ENCODE results near the gene TMEM163.

Gene TMEM163

DNA sequence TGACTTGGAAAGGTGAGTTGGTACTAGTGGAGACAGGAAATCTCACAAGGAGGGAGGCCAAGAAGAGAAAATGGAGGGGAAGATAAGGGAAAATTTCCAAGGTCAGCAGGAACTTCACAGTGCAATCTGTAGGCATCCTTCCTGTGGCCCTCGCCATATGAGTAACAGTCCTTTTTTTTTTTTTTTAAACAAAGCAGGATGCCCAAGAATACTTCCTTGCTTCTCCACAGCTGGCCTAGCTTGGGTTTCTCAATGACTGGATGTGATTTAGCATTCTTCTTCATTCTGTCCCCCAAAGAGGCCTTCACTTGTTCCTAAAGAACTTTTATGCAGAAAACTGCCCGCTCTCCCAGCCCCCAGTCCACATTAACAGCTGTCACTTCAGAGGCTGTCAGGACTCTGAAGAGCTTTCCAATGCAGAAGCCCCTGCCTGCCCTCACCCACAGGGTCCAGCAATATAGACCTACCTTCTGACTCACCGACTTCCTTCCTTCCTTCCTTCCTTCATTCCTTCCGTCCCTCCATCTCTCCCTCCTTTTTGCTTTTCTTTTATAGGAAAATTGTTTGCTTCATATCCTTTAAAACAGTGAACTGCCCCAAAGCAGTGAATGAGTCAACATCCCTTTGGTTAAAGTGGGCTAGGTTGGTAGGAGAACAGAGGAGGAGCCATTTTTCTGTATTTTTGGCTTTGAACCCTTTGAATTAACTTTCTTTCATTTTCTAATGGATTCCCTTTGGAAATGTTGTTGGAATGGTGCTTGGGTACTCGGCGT, 292.9 kb downstream of the TMEM163 start:
- no peak for FAIRE-seq

DNA sequence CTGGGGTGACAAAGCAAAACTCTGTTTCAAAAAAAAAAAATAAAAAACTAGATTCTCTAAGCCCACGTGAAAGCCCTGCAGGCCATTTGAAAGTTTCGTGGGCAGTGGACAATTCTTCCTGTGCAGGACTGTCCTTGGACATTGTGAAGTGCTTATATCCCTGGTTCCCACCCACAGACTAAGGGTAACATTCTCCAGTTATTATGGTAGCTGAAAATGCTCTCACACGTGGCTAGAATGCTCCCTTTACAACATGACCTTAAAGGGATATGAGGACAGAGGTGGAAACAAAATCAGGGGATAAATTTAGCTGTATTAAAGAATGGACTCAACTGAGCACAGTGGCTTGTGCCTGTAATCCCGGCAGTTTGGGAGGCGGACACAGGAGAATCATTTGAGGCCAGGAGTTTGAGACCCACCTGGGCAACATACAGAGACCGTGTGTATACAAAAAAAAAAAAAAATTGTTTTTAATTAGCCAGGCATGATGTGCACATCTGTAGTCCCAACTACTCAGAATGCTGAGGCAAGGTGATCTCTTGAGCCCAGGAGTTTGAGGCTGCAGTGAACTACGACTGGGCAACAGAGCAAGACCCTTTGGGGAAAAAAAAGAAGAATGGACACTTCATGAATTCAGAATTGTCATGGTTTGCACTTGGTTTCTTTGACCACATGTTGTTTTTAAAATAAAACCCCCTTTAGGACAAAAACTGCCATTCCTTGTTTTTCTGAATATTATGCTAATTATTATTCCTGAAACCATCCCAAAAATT, 297.1 kb downstream of the TMEM163 start:
- FAIRE-seq: no peak

DNA sequence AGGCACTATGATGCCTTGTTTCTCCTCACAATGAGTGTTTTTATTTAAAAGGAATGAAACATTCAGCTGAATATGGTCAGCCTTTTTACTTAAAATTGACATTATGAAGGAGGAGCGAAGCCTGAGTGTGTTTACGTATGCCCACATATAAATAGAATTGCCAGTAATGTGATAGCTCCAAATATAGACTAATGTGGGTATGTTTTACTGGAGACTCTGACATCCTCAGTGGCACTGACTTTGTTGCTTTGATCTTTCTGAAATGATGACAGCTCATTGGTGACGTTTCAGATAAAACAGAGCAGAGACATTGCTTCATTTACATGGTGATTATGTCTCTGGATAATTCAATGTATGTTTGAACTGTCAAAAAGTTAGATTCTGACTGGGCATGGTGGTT, 297.9 kb downstream of the TMEM163 start:
- no peak for FAIRE-seq

DNA sequence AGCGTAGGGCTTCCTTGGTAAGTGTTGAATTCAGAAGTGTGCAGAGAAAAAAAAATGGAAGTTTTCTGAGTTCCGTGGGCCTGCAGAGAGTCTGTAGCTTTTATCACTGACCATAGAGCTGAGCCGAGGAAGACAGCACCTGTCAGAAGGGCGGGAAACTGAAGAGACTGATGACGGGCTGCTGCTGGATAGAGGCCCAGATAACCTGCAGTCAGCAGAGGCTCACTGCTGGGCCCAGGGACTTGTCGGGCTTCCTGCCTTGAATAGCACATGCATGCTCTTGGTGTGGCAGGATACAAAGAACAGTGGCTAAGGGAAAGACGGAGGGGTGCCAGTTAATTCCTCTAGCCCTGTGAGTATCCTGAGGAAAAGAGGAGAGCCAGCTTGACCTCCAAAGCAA, 298.5 kb downstream of the TMEM163 start:
- FAIRE-seq: no peak

DNA sequence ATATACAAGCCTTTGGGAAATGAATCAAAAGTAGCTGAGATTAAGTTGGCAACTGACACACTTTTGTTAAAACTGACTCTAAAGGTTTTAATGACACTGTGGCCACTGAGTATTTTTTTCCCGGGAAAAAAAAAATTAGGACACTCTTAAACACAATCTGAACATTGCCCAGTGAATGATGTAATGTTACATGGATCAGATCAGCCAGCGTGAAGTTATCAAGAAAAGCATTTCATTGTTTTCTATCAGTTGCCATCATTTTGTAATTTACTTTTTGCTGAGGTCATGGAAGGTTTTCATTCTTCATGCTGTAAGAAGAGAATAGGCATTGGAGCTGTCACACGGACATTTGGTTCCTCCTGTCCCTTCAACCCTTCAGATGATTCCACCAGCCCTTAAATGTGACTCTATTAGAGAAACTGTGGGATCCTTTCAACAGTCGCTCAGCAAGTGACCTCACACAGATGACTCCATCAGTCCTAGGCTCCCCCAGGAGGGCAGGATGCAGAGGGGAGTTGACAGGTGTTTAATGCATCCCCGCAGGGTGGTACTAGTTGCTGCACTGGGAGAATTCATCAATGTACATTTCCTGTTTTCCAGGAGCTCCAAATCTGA, 300.7 kb downstream of the TMEM163 start:
- no peak for FAIRE-seq

DNA sequence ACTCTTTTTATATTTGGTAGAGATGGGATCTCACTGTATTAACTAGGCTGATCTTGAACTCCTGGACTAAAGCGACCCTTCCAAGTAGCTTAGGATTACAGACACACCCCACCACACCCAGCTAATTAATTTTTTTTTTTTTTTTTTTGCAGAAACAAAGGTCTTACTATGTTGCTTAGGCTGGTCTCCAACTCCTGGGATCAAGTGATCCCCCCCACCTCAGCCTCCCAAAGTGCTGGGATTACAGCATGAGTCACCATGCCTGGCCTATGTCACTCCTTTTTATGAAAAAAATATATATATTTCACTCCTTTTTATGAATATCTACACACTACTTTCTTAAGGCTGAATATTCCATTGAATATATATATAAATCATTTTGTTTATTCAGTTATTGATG, 302.2 kb downstream of the TMEM163 start:
- FAIRE-seq: no peak

DNA sequence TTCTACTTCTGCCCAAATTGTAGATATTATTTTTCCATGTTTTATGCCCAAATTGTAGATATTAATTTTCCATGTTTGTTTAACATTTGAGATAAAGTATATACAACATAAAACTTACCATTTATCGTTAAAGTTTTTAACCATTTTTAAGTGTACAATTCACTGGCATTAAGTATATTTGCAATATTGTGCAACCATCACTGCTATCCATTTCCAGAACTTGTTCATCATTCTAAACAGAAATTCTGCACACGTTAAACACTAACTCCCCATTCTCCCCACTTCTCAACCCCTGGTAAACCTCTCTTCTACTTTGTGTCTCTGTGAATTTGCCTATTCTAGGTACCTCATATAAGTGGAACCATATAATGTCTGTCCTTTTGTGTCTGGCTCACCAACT, 302.8 kb downstream of the TMEM163 start:
- no peak for FAIRE-seq

DNA sequence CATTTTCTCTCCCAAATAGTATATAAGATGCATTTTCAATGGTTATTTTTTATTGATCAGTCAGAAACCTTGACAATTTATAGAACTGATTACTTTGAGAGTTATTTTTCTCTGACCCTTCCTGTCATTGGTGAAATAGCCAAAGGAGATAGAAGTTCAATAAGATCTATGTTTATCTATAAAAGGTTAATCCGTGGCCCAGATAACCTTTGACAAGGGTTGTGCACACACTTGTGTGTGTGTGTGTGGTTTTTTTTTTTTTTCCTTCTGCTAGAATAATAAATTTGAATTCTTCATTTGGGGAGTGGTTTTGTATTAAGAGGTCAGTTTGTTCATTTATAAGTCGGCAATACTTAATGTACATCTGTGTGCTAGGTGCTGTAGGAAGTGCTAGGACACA, 304.9 kb downstream of the TMEM163 start:
- no peak for FAIRE-seq

DNA sequence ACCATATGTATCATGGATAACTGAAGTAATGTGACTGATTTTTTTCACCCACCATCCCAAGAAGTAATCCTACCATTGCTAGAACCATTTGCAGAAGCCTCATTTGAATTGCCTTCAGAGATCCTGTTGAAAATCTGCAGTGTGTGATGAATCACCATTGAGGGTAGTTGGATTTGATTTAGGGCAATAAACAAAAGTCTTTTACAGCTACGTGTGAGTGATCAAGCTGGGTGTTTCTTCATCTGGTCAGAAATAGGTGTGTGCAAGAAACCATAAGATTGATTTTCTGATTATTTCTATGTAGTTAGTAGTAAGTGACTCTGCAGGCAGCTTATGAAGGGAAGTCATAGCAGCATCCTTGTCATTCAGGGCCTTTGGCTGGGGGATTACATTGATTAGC, 305.4 kb downstream of the TMEM163 start:
- FAIRE-seq: no peak

DNA sequence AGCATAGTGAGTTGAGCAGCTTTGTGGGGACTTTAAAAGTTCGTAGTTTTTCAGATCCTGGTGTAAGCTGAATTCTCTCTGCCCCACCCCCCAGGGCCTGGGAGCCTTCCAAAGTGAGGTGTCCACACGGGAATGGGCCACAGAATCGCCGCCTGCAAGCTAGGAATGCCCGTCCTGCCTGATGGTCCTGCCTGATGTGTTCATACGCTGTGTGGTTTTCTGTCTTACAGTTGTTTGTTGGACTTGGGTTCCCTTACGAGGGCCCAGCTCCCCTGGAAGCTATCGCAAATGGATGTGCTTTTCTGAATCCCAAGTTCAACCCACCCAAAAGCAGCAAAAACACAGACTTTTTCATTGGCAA, 306.2 kb downstream of the TMEM163 start:
- no peak for FAIRE-seq

DNA sequence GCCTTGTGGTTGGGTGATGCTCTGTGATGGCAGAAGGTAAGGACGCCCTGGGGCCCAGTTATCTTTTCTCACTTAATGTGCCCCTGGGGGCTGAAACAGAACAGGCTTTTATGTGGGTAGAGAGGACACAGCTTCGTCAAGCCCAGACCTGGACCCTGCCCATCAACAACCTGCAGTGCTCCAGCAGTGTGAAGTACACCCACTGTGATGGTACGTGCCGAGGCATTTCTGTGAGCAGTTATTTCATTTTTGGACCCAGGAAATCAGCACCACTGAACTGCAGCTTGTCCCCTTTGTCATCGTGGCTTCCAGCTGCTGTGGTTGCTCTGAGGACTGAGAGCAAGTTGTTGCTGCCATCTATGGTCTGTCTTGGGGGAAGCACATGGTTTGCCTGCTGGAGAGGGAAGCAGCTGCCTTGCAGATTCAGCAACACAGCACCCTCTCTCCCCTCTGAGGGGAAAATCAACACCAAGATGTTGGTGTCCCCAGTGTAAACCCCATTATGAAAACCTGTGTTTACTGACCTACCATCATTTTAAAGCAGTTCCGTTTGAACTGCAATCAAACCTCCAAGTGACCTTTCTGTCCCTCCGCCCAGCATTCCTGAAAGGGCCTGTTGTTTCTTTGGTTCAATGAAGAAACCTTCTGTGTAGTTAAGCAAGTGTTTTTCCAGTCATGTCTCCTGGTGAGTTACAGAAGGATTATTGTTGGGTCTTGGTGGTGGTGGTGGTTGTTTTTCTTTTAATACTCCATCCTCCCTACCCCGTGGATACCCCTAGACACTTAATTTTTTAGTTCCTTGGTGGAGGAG, 306.8 kb downstream of the TMEM163 start:
- FAIRE-seq: no peak

DNA sequence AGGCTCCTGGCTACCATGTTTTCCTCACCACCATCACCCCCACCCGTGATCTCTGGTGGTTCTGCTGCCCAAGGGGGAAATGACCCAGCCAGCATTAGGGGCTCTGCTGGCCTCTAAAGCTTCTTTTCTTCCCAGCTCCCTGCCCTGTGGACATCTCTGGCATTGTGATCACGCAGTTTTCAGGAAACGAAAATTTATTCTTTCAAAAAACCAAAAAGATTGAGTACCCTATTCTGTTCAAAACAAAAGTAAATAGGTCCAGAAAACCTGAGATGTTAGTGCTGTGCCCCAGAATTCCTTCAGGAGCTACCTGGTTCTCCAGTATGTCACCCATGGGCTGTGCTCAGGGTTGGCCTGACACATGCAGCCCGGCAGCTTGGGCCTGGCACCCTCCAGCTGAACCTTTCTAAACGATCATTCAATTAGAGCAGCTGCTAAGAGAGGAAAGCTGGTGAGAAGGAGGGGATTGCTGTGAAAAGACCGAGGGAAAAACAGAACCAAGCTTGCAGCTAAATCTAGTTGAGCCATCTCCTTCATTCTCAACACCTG, 307.4 kb downstream of the TMEM163 start:
- FAIRE-seq: no peak

DNA sequence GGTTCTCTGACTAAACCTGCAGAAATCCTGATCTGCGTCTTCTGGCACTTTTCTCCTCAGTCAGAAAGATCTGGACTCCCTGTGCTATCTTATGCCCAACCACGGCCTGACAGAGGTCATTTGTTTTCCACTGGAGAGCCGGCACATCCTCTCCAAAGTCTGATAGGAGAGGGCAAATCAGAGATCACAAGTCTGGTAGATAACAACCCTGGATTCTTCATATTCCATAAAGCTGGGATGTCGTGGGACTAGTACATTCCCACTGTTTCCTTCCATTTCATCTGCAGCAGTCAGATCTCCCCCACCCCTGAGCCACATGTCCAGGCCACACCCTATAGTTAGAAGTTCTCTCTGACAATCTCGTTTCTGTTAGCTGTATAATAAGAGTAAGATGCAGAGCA, 308.0 kb downstream of the TMEM163 start:
- no peak for FAIRE-seq

DNA sequence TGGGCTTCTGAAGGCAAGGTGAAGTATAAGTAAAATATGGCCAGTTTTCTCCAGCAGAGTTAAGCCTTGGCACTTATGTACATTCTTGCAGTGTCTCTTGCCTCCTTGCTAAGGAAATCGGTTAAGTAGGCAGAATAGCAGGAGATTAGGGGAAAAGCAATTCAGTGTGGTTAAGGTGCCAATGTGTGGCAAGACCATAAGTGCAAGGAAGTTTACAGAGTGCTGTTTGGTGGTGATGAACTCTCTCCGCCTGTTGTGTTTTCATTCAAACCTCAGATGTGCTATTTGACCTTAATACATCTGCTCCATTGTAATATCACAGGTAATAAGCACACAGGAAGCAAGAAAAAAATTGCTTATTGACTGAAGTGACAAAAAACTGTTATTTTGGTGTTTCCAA, 308.8 kb downstream of the TMEM163 start:
- FAIRE-seq: no peak

DNA sequence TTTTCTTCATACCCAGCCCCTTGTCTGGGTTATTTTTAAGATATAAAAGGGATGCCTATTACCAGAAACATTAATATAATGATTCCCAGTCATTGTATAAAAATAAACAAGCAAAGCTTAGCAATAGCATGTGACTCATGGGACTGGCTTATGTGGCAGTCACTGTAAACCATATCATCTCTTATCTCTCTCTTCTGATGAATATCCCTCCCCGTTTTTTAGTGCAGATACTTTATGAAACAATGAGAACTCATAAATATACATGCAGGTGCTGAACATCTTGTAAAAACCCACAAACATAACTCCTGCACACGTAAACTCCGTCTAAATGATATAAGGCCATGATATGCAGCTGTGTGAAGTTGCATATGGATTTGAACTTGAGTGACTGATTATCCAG, 310.0 kb downstream of the TMEM163 start:
- FAIRE-seq: no peak

DNA sequence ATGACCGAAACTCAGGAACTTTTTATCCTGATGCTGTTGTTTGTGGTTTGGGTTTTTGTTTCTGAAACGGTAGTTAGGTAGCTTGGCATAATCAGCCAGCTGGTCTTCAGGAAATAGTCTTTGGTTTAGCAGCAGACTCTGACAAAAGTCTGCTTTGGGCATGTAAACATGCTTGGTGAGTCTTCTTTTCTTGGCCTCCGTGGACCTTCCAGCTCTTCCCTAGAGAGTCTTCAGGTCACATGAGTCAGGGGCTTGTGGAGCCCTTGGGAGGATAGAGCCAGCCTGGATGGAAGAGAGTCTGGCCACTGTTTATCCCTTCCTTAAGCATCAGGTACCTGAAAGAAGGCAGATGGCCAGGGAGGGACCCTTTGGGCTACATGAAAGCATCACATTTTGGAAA, 310.4 kb downstream of the TMEM163 start:
- FAIRE-seq: no peak

DNA sequence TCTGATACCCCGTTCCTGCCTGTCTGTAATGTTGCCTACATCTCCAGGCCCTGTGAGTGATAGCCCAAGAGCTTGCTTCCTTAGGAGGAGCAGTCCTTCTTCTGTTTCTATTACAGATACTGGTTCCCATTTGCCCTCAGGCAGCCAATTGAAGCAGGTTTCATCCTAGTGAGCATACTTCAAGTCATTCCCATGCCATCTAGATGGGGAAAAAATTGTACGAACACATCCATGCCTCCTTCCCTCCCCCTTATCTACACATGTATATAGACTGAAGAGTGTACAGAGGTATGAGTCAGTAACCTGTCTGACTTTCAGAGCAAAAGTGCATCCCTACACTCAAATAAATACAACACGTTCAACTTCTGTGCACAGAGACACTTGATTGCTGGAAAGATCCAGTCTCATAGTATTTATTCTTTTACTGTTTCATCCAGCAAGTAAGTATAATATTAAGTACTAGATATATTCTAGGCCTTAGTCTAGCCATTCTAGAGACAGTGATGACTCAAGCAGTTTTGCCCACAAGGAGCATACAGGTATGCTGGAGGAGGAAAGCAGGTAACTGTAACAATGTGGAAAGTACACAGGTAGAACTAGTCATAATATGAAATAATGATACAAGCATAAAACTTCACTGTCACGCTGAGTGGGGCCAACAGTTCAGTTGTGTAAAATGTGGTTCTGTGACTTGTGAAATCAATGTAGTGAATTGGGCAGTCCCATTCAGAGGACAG, 311.5 kb downstream of the TMEM163 start:
- no peak for FAIRE-seq

DNA sequence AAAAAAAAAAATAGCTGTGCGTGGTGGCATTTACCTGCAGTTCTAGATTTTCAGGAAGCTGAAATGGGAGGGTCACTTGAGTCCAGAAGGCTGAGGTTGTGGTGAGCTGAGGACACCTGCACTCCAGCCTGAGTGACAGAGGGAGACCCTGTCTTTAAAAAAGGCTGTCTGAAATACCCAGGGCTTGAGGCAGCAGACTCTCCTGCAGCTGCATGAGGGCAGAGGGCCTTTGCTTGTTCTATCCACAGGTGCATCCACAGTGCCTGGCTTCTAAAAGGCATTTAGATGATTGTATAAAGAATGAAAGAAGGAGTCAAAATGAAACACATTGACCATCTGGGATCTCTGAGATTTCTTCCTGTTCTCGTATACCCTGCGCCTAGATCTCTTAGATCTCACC, 312.1 kb downstream of the TMEM163 start:
- FAIRE-seq: no peak

DNA sequence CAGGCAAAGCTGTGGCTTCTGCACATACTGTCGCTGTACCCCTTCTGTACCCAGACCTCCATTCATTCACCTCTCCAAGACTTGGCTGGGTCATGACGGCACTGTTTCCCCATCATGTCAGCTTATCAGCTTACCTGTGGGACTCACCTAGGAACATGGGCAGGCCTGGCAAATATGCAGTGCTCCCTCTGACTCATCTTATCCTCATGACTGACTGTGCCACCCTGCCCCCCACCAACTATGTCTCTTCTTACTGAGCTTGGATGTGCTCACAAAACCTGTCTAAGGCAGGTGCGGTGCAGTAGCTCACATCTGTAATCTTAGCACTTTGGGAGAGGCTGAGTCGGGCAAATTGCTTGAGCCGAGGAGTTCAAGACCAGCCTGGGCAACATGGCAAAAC, 312.5 kb downstream of the TMEM163 start:
- FAIRE-seq: no peak

Measured in colon (tissue), 2 donors.